HEK293T (cell line): ENCODE results near the gene NXN.

Experiments
- CTCF ChIA-PET: fragments of 350-600 bp; formaldehyde crosslinking; extraction: SDS; loops from one replicate; lab custom pipeline; 2021; ENCODE audit warnings: antibody characterized with exemption, inconsistent platforms; lab: Yijun Ruan, JAX
- POLR2A ChIA-PET: fragments of 350-600 bp; formaldehyde crosslinking; extraction: SDS; loops from one replicate; lab custom pipeline; 2020; ENCODE audit warnings: antibody characterized with exemption, inconsistent platforms; lab: Yijun Ruan, JAX
- DNase-seq: peaks from one replicate; pipeline ENCODE4 v3.0.0; 2012; ENCODE audit warnings: mixed read lengths; ENCODE audit errors: extremely low spot score
- ARNT ChIP-seq: fragments of 450-650 bp; IDR thresholded peaks from 2 replicates; pipeline ENCODE4 v1.6.1; 2017; ENCODE audit warnings: mild to moderate bottlenecking
- BHLHE40 ChIP-seq: fragments of 450-650 bp; IDR thresholded peaks from 2 replicates; pipeline ENCODE4 v1.6.1; 2016; ENCODE audit warnings: mild to moderate bottlenecking, moderate library complexity, borderline replicate concordance
- CTBP1 ChIP-seq: fragments of 450-650 bp; IDR thresholded peaks from 2 replicates; pipeline ENCODE4 v1.6.1; 2016; ENCODE audit warnings: borderline replicate concordance
- ELF4 ChIP-seq: fragments of 450-650 bp; IDR thresholded peaks from 2 replicates; pipeline ENCODE4 v1.6.1; 2017; ENCODE audit warnings: antibody characterized with exemption
- FOXA1 ChIP-seq: fragments of 450-650 bp; IDR thresholded peaks from 2 replicates; pipeline ENCODE4 v1.6.1; 2016; ENCODE audit warnings: mild to moderate bottlenecking
- FOXK2 ChIP-seq: fragments of 450-650 bp; IDR thresholded peaks from 2 replicates; pipeline ENCODE4 v1.6.1; 2016; ENCODE audit warnings: mild to moderate bottlenecking
- FOXM1 ChIP-seq: fragments of 450-650 bp; IDR thresholded peaks from 2 replicates; pipeline ENCODE4 v1.6.1; 2017; ENCODE audit warnings: mild to moderate bottlenecking, borderline replicate concordance
- HDGF ChIP-seq: fragments of 450-650 bp; IDR thresholded peaks from 2 replicates; pipeline ENCODE4 v1.6.1; 2017; ENCODE audit warnings: antibody characterized with exemption, borderline replicate concordance
- L3MBTL2 ChIP-seq: fragments of 450-650 bp; conservative IDR thresholded peaks from 2 replicates; pipeline ENCODE4 v1.6.1; 2016; ENCODE audit warnings: mild to moderate bottlenecking
- LEF1 ChIP-seq: fragments of 450-650 bp; IDR thresholded peaks from 2 replicates; pipeline ENCODE4 v1.6.1; 2017; ENCODE audit warnings: mild to moderate bottlenecking, borderline replicate concordance
- NFRKB ChIP-seq: fragments of 450-650 bp; IDR thresholded peaks from 2 replicates; pipeline ENCODE4 v1.6.1; 2016; ENCODE audit warnings: mild to moderate bottlenecking, moderate library complexity
- SP1 ChIP-seq: fragments of 450-650 bp; IDR thresholded peaks from 2 replicates; pipeline ENCODE4 v1.6.1; 2017
- SUZ12 ChIP-seq: fragments of 450-650 bp; IDR thresholded peaks from 2 replicates; pipeline ENCODE4 v1.6.1; 2016; ENCODE audit warnings: mild to moderate bottlenecking
- TARDBP ChIP-seq: fragments of 450-650 bp; IDR thresholded peaks from 2 replicates; pipeline ENCODE4 v1.6.1; 2016
- ZNF384 ChIP-seq: fragments of 450-650 bp; IDR thresholded peaks from 2 replicates; pipeline ENCODE4 v1.6.1; 2016
- TF ChIP-seq, protein P1 (sequence below): fragments of 450-650 bp; IDR thresholded peaks from 2 replicates; pipeline ENCODE4 v1.6.1; 2016

Gene NXN

DNA sequence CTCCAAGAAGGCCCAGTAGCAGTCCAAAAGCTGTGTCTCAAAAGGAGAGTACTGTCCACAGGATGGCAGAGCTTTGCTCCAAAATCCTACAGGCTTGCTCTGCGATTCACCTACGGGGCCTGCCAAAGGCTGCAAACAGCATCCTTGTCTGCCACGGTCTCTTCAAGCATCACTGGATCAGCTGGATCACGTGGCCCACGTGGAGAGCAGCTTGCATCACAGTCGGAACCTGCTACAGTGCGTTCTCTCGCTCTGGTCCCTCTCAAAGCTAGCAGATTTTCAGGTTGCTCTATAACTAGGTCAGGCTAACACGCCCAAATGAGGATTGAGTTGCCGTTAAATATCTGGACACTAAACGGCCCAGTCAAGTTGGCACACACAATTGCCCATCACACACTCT, 9.0 kb upstream of the NXN start:
- POLR2A ChIA-PET, result interaction anchor here (1.0 kb wide), 1 partner anchor 8 kb away, joined by 3 read pairs; the partner anchor contains the start of gene TIMM22
- no peak for TF ChIP-seq TARDBP
- TF ChIP-seq HDGF, result no peak
- no peak for TF ChIP-seq SP1
- no peak for TF ChIP-seq FOXA1
- no peak for TF ChIP-seq L3MBTL2
- no peak for TF ChIP-seq ELF4
- no peak for TF ChIP-seq NFRKB
- TF ChIP-seq LEF1, result no peak
- TF ChIP-seq ARNT, result no peak
- no peak for DNase-seq
- CTCF ChIA-PET, result no interaction called here

DNA sequence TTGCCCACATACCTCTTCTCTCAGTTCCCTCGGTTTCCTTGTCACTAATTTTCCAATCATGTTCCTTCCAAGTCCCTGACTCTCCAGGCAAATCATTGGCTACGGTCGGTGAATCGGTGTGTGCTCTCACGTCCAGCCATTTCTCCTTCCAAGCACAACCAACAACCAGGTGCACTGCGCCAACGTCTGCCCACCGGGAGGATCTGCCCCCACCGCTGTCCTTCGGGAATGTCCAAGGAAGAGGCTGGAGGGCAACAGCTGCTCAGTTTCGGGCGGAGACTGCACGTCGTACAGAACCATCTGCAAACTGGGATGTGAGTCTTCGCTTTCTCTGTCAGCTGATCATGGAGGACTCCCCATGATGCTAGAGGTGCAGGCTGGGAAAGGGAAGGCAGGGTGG, 8.4 kb upstream of the NXN start:
- POLR2A ChIA-PET, result interaction anchor here (1.0 kb wide), 1 partner anchor 9 kb away, joined by 3 read pairs; the partner anchor contains the start of gene TIMM22
- TF ChIP-seq ARNT (no peak), NFRKB (no peak), SUZ12 (no peak), TARDBP (no peak), FOXM1 (no peak)
- DNase-seq, result no peak

DNA sequence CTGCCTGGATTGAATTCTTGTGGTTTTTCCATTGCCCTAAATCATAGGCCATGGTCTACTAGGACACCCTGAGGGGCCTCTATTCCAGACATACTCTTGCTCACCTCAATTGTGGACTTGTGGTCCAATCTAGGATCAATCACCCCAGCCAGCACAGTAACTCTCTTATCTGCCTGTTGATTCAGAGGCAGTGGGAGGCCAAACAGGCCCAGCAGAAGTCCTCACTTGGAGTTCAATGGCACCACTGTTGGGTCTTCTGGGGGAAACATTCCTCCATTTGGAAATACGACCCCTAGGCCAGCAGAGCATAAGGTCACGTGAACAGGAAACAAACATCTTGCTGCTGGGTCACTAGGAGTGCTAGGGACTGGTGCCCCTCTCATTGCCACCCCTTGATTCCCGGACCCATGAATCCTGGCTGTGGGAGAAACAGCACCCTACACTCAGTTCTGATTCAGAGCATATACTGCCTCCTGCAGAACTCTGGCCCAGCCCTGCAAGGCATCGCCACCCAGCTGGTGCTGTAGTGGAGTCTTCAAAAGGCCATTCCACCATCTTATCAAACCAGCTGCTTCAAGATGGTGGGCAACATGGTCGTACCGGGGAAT, 6.8 kb upstream of the NXN start:
- DNase-seq, result no peak
- TF ChIP-seq SP1, result no peak
- no peak for TF ChIP-seq NFRKB
- TF ChIP-seq FOXA1, result no peak
- TF ChIP-seq L3MBTL2, result no peak
- no peak for TF ChIP-seq FOXM1
- TF ChIP-seq TARDBP, result no peak
- TF ChIP-seq LEF1, result no peak
- POLR2A ChIA-PET, result no interaction called here
- CTCF ChIA-PET, result no interaction called here

More for the DNA sequence above, 8.4 kb upstream of the NXN start:
- CTCF ChIA-PET, result no interaction called here

- TF ChIP-seq, protein P1, sequence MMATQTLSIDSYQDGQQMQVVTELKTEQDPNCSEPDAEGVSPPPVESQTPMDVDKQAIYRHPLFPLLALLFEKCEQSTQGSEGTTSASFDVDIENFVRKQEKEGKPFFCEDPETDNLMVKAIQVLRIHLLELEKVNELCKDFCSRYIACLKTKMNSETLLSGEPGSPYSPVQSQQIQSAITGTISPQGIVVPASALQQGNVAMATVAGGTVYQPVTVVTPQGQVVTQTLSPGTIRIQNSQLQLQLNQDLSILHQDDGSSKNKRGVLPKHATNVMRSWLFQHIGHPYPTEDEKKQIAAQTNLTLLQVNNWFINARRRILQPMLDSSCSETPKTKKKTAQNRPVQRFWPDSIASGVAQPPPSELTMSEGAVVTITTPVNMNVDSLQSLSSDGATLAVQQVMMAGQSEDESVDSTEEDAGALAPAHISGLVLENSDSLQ, result no peak
- no peak for TF ChIP-seq TARDBP
- no peak for TF ChIP-seq ZNF384
- TF ChIP-seq ELF4, result no peak
- no peak for TF ChIP-seq CTBP1
- no peak for TF ChIP-seq HDGF
- no peak for TF ChIP-seq FOXK2
- TF ChIP-seq FOXM1, result no peak
- no peak for TF ChIP-seq ARNT
- no peak for TF ChIP-seq L3MBTL2
- TF ChIP-seq NFRKB, result no peak
- no peak for TF ChIP-seq FOXA1
- no peak for TF ChIP-seq BHLHE40
- no peak for TF ChIP-seq SP1
- TF ChIP-seq SUZ12, result no peak
- TF ChIP-seq LEF1, result no peak
- ChIA-PET POLR2A (no interaction called here), CTCF (no interaction called here)
- no peak for DNase-seq
These were observed 4.3 kb upstream of the NXN start for GRCh38 chr17:983921-984320.

GRCh38 chr17:981292-981658, 1.7 kb upstream of the NXN start:
- no peak for DNase-seq
- ChIA-PET CTCF (interaction anchor here (0.6 to 2.8 kb wide), 11 partner anchors 15 to 237 kb away, joined by 3 to 34 read pairs (median 4); partner anchors contain the start of gene TIMM22), POLR2A (interaction anchor here (0.9 to 2.2 kb wide), 5 partner anchors 16 to 199 kb away, joined by 3 to 16 read pairs (median 4); partner anchors contain the start of genes GLOD4 and MRM3)
- TF ChIP-seq FOXM1 (no peak), BHLHE40 (no peak), FOXA1 (no peak), SUZ12 (no peak), SP1 (no peak)

DNA sequence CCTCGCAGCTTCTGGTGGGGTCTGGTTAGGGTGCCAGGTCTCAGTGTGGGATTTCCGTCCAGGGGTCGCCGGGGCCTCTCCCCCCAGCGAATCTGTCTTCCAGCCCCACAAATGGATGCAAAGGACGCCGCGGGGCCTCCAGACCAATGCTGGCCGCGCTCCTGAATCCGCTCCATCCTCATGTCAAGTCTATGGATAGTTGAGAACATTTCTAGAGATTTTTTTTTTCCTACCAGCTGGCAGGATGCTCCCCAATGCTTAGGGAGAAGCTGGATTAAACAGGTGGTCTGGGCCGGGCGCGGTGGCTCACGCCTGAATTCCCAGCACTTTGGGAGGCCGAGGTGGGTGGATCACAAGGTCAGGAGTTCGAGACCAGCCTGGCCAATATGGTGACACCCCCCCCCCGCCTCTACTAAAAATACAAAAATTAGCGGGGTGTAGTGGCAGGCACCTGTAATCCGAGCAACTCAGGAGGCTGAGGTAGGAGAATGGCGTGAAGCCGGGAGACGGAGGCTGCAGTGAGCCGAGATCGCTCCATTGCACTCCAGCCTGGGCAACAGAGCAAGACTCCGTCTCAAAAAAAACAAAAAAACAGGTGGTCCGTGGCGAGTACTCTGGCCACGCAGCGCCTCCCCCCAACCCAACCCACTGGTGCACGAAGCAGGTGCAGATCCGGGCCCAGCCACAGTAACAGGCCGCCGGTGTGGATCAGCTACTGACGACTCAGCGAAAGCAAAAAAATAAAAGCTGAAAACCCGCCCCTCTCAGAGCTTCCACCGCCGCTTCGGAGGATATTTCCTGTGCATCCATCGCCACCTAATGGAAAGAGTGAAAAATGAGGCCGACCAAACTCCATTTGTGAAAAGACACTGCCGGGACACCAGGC, 1.1 kb upstream of the NXN start:
- TF ChIP-seq ZNF384 (peak; percentile 95), LEF1 (no peak)
- peak; percentile 74 for DNase-seq
- ChIA-PET POLR2A (interaction anchor here (0.6 to 2.2 kb wide), 9 partner anchors 11 to 198 kb away, joined by 3 to 16 read pairs (median 4); partner anchors contain the start of genes GLOD4 and MRM3), CTCF (interaction anchor here (0.6 to 2.8 kb wide), 15 partner anchors 12 to 237 kb away, joined by 3 to 34 read pairs (median 3); partner anchors contain the start of gene TIMM22)

- TF ChIP-seq ARNT (0 out of 2 replicates have a peak, but pooled peaks have one; percentile 15), TARDBP (no peak)
- DNase-seq, result no peak
- POLR2A ChIA-PET, result interaction anchor here (0.8 to 2.2 kb wide), 7 partner anchors 10 to 197 kb away, joined by 4 to 16 read pairs (median 4); partner anchors contain the start of genes GLOD4, MRM3 and TIMM22
- CTCF ChIA-PET, result interaction anchor here (0.8 to 2.8 kb wide), 5 partner anchors 13 to 184 kb away, joined by 3 to 34 read pairs (median 3); no protein-coding TSS in a partner anchor
These were observed 401 bp downstream of the NXN start for GRCh38 chr17:979212-979538.
